IPS-20b (cell line): ENCODE results near the gene DTX2.
"Not testable (repeated sequence)": the region's sequence is repeated elsewhere in the genome, so short reads cannot be mapped to it uniquely, and the experiment has no call there.

Experiments
- H3K27ac ChIP-seq: one replicate; pipeline ENCODE4 v1.5.1; 2013; ENCODE audit warnings: low read length
- H3K27me3 ChIP-seq: 2 replicates; pipeline ENCODE4 v1.6.1; 2013; ENCODE audit warnings: mild to moderate bottlenecking, low read length, inconsistent platforms; ENCODE audit not compliant: insufficient read depth
- H3K36me3 ChIP-seq: 2 replicates; pipeline ENCODE4 v1.6.1; 2013; ENCODE audit warnings: low read depth, mild to moderate bottlenecking, inconsistent platforms, low read length, moderate library complexity; ENCODE audit not compliant: insufficient read depth
- H3K4me1 ChIP-seq: 2 replicates; pipeline ENCODE4 v1.6.1; 2013; ENCODE audit warnings: mild to moderate bottlenecking, control low read depth, inconsistent platforms, low read length, moderate library complexity; ENCODE audit not compliant: insufficient read depth
- H3K4me3 ChIP-seq: 2 replicates; pipeline ENCODE4 v1.5.1; 2013; ENCODE audit warnings: mild to moderate bottlenecking, low read length, inconsistent platforms
- H3K9ac ChIP-seq: 2 replicates; pipeline ENCODE4 v1.6.1; 2013; ENCODE audit warnings: low read depth, mild to moderate bottlenecking, inconsistent platforms, low read length, moderate library complexity
- H3K9me3 ChIP-seq: 2 replicates; pipeline ENCODE4 v1.6.1; 2013; ENCODE audit warnings: mild to moderate bottlenecking, low read depth, low read length, inconsistent platforms; ENCODE audit not compliant: insufficient read depth

DTX2 gene

GRCh38 chr7:76480403-76481253 is 19.1 kb downstream of the DTX2 start:
- H3K9ac ChIP-seq, H3K4me3 ChIP-seq, H3K9me3 ChIP-seq, H3K4me1 ChIP-seq, H3K27ac ChIP-seq, H3K27me3 ChIP-seq, H3K36me3 ChIP-seq: not testable (repeated sequence)

DNA sequence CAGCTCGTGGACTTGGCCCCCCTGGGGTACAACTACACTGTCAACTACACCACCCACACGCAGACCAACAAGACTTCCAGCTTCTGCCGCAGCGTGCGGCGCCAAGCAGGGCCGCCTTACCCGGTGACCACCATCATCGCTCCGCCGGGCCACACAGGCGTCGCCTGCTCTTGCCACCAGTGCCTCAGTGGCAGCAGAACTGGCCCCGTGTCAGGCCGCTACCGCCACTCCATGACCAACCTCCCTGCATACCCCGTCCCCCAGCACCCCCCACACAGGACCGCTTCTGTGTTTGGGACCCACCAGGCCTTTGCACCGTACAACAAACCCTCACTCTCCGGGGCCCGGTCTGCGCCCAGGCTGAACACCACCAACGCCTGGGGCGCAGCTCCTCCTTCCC is 21.2 kb downstream of the DTX2 start:
- not testable (repeated sequence) for H3K9ac ChIP-seq, H3K27ac ChIP-seq, H3K27me3 ChIP-seq, H3K9me3 ChIP-seq, H3K4me3 ChIP-seq, H3K36me3 ChIP-seq, H3K4me1 ChIP-seq

DNA sequence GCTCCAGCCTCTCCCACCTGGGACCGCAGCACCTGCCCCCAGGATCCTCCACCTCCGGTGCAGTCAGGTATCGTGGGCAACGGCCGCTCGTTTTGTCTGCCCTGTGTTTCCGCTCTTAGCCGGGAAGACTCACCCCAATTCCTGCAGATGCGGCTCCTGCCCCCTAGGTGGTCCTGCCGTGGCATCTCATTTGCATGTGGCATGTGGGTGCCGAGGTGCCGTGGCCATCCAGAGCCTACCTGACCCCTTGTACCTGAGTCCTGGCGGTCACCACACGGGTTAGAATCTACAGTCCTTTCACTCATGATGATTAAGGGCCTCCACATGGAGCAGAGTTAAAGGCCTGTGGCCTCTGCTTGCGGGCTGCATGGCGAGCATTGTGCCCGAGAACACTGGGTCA is 21.6 kb downstream of the DTX2 start:
- H3K9me3 ChIP-seq, H3K27ac ChIP-seq, H3K4me1 ChIP-seq, H3K36me3 ChIP-seq, H3K9ac ChIP-seq, H3K4me3 ChIP-seq, H3K27me3 ChIP-seq: not testable (repeated sequence)

DNA sequence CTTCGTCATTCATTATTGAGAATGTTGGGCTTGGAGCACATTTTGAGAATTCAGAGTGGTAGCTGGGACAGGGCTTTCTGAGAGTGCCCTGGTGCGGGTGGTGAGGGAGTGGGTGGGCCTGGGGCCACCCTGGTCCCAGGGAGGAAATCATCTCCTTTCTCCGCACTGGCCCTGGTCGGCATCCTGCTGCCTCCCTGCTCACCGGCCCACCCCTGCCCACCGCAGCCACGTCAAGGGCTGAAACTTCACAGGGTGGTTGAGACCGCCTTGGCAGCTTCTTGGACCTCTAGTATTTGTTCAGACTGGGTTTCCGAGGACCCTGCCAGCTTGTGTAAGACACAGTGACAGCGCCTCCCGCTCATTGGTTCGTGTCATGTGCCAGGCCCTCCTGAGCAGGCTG is 22.9 kb downstream of the DTX2 start:
- H3K27ac ChIP-seq, H3K4me1 ChIP-seq, H3K36me3 ChIP-seq, H3K4me3 ChIP-seq, H3K27me3 ChIP-seq, H3K9ac ChIP-seq, H3K9me3 ChIP-seq: not testable (repeated sequence)

- H3K27ac ChIP-seq, H3K9ac ChIP-seq, H3K9me3 ChIP-seq: not testable (repeated sequence)
Measured at GRCh38 chr7:76485822-76486610, 24.5 kb downstream of the DTX2 start.

DNA sequence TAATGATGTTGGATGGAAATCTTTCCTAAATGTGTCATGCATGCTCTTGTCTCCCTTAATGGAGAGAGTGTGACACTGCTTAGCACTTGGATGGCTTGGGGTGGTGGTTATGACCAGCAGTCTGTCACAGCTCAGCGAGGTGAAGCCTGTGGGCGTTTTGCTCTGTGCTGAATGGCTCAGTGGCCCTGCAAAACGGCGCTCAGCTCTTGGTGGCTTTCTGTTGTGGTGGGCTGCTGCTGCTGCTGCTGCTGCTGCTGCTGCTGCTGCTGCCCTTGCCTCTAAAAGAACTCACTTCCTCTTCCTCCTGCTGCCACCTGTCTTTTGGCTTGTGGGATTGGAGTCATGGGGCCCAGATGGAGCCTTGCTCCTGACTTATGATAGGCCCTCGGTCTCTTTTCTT is 25.1 kb downstream of the DTX2 start:
- H3K27ac ChIP-seq, H3K9ac ChIP-seq, H3K4me3 ChIP-seq, H3K4me1 ChIP-seq, H3K9me3 ChIP-seq, H3K36me3 ChIP-seq, H3K27me3 ChIP-seq: not testable (repeated sequence)

More at GRCh38 chr7:76485822-76486610, 24.5 kb downstream of the DTX2 start:
- H3K4me3 ChIP-seq, H3K4me1 ChIP-seq, H3K36me3 ChIP-seq, H3K27me3 ChIP-seq: not testable (repeated sequence)

DNA sequence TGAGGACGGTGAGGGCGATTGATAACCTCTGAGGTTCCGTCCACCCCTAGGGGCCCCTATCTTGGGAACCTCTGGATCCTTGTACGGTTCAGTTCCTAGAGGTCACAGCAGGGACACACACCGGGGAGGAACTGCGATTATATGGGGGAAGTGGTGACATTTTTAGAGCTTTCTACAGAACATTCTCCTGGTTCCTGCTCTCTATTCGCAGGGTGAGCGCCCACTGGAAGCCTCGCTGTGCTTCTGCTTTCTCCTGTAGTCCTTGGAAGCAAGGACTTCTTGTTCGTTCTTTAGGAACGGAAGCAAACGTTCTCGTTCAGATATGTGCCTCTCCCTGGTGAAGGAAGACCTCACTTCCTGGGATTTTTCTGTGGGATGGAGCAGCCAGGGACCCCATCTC is 26.5 kb downstream of the DTX2 start:
- H3K4me1 ChIP-seq, H3K4me3 ChIP-seq, H3K27me3 ChIP-seq, H3K9me3 ChIP-seq, H3K36me3 ChIP-seq, H3K27ac ChIP-seq, H3K9ac ChIP-seq: not testable (repeated sequence)

DNA sequence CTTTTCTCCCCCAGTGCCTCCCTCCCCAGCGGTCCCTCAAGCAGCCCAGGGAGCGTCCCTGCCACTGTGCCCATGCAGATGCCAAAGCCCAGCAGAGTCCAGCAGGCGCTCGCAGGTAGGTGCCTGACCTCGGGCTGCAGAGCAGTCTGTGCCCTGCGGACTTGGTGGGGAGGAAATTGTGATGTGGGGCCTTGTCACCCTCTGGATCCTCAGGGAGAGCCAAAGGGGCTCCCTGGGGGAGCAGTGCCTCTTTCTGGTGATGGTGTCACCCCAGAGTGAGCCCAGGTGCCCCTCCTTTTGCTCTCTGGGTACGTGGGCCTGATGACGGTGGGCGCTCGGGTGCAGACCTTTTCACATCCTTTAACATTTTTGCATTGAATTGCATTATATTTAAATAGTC is 30.6 kb downstream of the DTX2 start:
- not testable (repeated sequence) for H3K4me3 ChIP-seq, H3K4me1 ChIP-seq, H3K9ac ChIP-seq, H3K27me3 ChIP-seq, H3K27ac ChIP-seq, H3K36me3 ChIP-seq, H3K9me3 ChIP-seq

GRCh38 chr7:76495717-76496116 is 34.2 kb downstream of the DTX2 start:
- H3K36me3 ChIP-seq: not testable (repeated sequence)

DNA sequence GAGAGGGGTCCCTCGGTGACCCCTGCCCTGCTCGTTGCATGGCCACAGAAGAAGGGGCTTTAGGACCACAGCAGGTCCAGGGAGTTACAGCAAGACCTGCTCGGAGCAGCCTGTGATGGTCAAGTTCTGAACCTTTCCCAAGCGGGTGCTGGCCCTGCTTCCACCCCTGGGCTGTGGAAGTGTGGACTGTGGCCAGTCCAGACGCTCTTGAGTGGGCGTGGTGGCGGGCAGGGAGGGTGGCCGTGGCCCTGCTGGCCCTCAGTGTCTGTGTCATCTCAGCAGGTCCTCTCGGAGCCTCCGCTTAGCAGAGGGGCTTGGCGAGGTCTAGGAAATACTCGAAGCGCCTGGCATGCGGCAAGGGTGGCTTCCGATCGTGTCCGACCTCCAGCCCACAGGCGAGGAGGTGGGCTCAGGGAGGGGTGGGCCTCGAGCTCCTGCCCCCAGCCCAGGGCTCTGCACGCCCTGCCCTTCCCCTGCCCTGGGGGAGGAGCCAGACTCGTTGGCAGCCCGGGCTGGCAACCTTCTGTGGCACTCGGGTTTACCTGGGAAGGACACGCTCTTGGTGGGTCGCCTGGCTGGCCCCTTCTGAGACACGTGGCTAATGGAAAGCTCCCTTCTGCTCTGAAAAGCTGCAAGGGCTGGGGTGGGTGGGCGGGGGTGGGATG is 36.5 kb downstream of the DTX2 start:
- H3K9ac ChIP-seq, H3K36me3 ChIP-seq, H3K4me3 ChIP-seq, H3K4me1 ChIP-seq, H3K9me3 ChIP-seq, H3K27ac ChIP-seq, H3K27me3 ChIP-seq: not testable (repeated sequence)

More at GRCh38 chr7:76495717-76496116, 34.2 kb downstream of the DTX2 start:
- H3K9me3 ChIP-seq, H3K9ac ChIP-seq, H3K4me1 ChIP-seq, H3K27me3 ChIP-seq, H3K4me3 ChIP-seq, H3K27ac ChIP-seq: not testable (repeated sequence)

DNA sequence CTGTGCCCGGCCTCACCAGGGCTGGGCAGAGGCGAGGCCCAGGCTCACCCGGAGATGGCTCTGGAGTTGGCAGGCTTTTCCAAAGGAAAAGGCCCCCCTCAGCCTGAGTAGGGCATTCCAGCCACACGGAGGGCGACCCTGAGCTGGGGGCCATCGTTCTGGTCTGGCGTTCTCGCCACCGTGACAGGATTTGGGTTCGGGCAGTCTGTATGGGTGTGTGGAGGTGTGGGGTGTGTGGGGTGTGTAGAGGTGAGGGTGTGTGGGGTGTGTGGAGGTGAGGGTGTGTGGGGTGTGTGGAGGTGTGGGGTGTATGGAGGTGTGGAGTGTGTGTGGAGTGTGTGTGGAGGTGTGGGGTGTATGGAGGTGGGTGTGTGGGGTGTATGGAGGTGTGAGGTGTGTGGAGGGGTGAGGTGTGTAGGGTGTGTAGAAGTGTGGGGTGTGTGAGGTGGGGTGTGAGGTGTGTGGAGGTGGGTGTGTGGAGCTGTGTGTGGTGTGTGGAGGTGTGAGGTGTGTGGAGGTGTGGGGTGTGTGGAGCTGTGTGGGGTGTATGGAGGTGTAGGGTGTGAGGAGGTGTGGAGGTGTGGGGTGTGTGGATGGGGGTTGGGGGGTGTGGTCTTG is 37.2 kb downstream of the DTX2 start:
- not testable (repeated sequence) for H3K27me3 ChIP-seq

More for the DNA sequence above, 37.2 kb downstream of the DTX2 start:
- H3K9ac ChIP-seq, H3K4me3 ChIP-seq, H3K9me3 ChIP-seq, H3K27ac ChIP-seq, H3K36me3 ChIP-seq, H3K4me1 ChIP-seq: not testable (repeated sequence)
